Ovary (tissue), 9 donors: ENCODE results near the gene LENG9. TPM values are rescaled to one million over a fixed set of nuclear protein-coding genes. Genes with fewer than 3 reads are reported as not detected.

ENCODE experiments used
- DNase-seq, 5 donors: peaks; one replicate each; pipeline ENCODE4 v3.0.0-alpha.2; 2019 to 2020
- H3K27ac ChIP-seq, 2 donors: fragments of 200-600 bp; one replicate each; pipeline versions ENCODE4 v1.5.1 to v1.8.0; 2019 to 2022
- H3K27me3 ChIP-seq: fragments of 200-600 bp; one replicate; pipeline ENCODE4 v1.8.0; 2022
- H3K36me3 ChIP-seq: fragments of 200-600 bp; sonication (generic); one replicate; pipeline ENCODE4 v1.5.1; 2019
- H3K4me1 ChIP-seq: one replicate; pipeline ENCODE4 v1.8.1; 2013; ENCODE audit warnings: mild to moderate bottlenecking, moderate library complexity; ENCODE audit not compliant: insufficient read depth
- H3K4me3 ChIP-seq: fragments of 200-600 bp; sonication (generic); one replicate; pipeline ENCODE4 v1.5.1; 2017
- H3K9me3 ChIP-seq, 2 donors: fragments of 200-600 bp in 1 of 2; sonication (generic) in 1 of 2; one replicate each; pipeline versions ENCODE4 v1.5.1 to v1.8.1; 2013 to 2019; ENCODE audit warnings: mild to moderate bottlenecking in 1 of 2, moderate library complexity in 1 of 2
- CTCF ChIP-seq, 3 donors: fragments of 450-650 bp in 2 of 3; fragments of 200-600 bp in 1 of 3; IDR thresholded peaks; one replicate each; pipeline versions ENCODE4 v1.5.1 to v1.8.0; 2016 to 2022; ENCODE audit warnings: antibody characterized with exemption in 3 of 3, mild to moderate bottlenecking in 1 of 3
- EP300 ChIP-seq: sonication (generic); formaldehyde crosslinking; IDR thresholded peaks from one replicate; pipeline ENCODE4 v1.6.1; 2017; ENCODE audit warnings: antibody characterized with exemption
- POLR2A ChIP-seq: fragments of 450-650 bp; IDR thresholded peaks from one replicate; pipeline ENCODE4 v1.6.1; 2017; ENCODE audit warnings: antibody characterized with exemption, mild to moderate bottlenecking, moderate library complexity
- WGBS, 3 donors: extraction: QIAGEN DNeasy Blood & Tissue Kit in 1 of 3; methylation state at CpG; one replicate each; pipeline versions ENCODE4 v1.1.5 to v1.1.7; 2013 to 2017; 5-methylcytosine and 5-hydroxymethylcytosine counted together
- intact Hi-C, 4 donors: fragments of 100-400 bp; cut with DNase I; formaldehyde crosslinking; loops; one replicate each; pipeline versions ENCODE4 v1.11.0 to v1.15.1; 2022 to 2023
- polyA plus RNA-seq, 2 donors: library from polyadenylated mRNA; stranded (reverse); fragments of 200-250 nt in 1 of 2; fragments of 350-450 nt in 1 of 2; fragmentation: Illumina TruSeq in 1 of 2; extraction: RNeasy Lipid Tissue Mini Kit (QIAGEN cat#74804) in 1 of 2; gene quantifications; one replicate each; pipeline ENCODE4 v1.2.3, GENCODE V29; 2013 to 2014
- small RNA-seq: library from RNA; depleted of rRNA; stranded (forward); fragments of <200 nt; gene quantifications from one replicate; pipeline ENCODE3, GENCODE V24; 2016
- total RNA-seq, 7 donors: library from RNA; depleted of rRNA in 2 of 7; stranded (reverse); fragments of >200 nt in 2 of 7; fragmentation: NEBNext Ultra II Directional in 3 of 7; extraction: Animal tissue kit (Norgen Biotek cat#: 25700) in 3 of 7; gene quantifications; one replicate each; pipeline versions ENCODE4 v1.1.0 to v1.2.4, GENCODE V29; 2016 to 2023
- donor health status: DM: no; HTN: no; CAD: no; lungs with moderate emphysema.
- donor health status: DM: no; HTN: no; CAD: no.
- donor health status: Bipolar disorder and iron deficiency.
- donor health status: DM: yes; HTN: yes; CAD: no.
- donor health status: DM: no; HTN: no; CAD: no.
- donor health status: DM: yes; HTN: yes; CAD: no.

LENG9 gene
- total and polyA plus RNA-seq, 9 donors, result 0.70 to 8.3 (median 4.1) TPM

- DNase-seq, result no peak
Observed at GRCh38 chr19:54414156-54414555, 49.4 kb downstream of the LENG9 start.

DNA sequence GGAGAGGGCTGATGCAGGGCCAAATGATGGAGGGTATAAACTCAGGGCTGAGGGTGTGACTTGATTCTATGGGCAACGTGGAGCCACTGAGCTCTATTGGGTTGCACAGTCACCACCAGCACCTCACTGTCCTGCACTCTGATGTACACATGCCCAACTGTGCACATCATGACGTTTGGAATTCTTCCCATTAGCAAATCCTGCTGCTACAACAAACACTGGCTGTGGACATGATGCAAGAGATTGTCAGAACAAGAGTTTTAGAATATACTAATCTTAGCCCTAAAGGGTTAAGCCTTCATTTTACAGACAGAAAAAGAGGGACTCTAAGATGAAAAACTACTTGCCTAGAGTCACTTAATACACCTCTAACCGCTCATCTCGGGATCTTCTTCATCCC, 50.7 kb downstream of the LENG9 start:
- intact Hi-C loops, result no loop called here
- Histone ChIP-seq H3K27ac (no peak overlapping the region), H3K4me1 (no peaks in the 10 kb centered on the region), H3K36me3 (no peaks in the 10 kb centered on the region), H3K27me3 (no peaks in the 10 kb centered on the region), H3K4me3 (no peak overlapping the region), H3K9me3 (no peaks in the 10 kb centered on the region)
- 66 to 72% (median 71%) methylated on average over 4 of the region's 4 CpGs for WGBS, 3 donors
- no peak for TF ChIP-seq CTCF (IDR thresholded peaks at IDR 0.05)
- TF ChIP-seq EP300, result no peak
- no peak for TF ChIP-seq POLR2A
- no peak for DNase-seq

More at GRCh38 chr19:54414156-54414555, 49.4 kb downstream of the LENG9 start:
- WGBS, 3 donors, result 88 to 93% (median 92%) methylated on average over 4 of the region's 4 CpGs
- no peaks in the 10 kb centered on the region for H3K36me3 ChIP-seq
- intact Hi-C loops, result no loop called here
- H3K27me3 ChIP-seq, result no peaks in the 10 kb centered on the region
- H3K4me3 ChIP-seq, result no peak overlapping the region
- no peak overlapping the region for H3K27ac ChIP-seq
- TF ChIP-seq CTCF (IDR thresholded peaks at IDR 0.05) (no peak), EP300 (no peak), POLR2A (no peak)
- H3K9me3 ChIP-seq, result no peaks in the 10 kb centered on the region
- no peaks in the 10 kb centered on the region for H3K4me1 ChIP-seq

Small RNA genes lying within 50 kb of the gene (small RNA-seq; reads per million reads assigned to genes)
- gene AC245884.3, result not detected

Other genes with a start within 250 kb of the LENG9 start
- 1 to 10 TPM in 6 of 7 donors, under 1 TPM in 1; 0.31 to 5.5 (median 2.5) TPM for gene LILRB3, start 240.8 kb downstream of the LENG9 start, total RNA-seq
- 1 to 10 TPM; 1.7 to 4.9 TPM for gene LILRB3, start 240.8 kb downstream of the LENG9 start, polyA plus RNA-seq
- 1 to 10 TPM in 6 of 7 donors, under 1 TPM in 1; 0.69 to 2.7 (median 1.2) TPM for gene LILRA6, start 221.0 kb downstream of the LENG9 start, total RNA-seq
- gene LILRA6, start 221.0 kb downstream of the LENG9 start, polyA plus RNA-seq, result 1 to 10 TPM in 1 of 2 donors, under 1 TPM in 1; 0.61 to 1.7 TPM
- 1 to 10 TPM; 2.0 to 9.1 (median 3.1) TPM for gene LILRB5, start 206.5 kb downstream of the LENG9 start, total RNA-seq
- 10 to 100 TPM in 1 of 2 donors, 1 to 10 TPM in 1; 1.8 to 10.6 TPM for gene LILRB5, start 206.5 kb downstream of the LENG9 start, polyA plus RNA-seq
- 10 to 100 TPM in 1 of 7 donors, 1 to 10 TPM in 5, under 1 TPM in 1; 0.24 to 15.1 (median 2.1) TPM for gene LILRB2, start 182.7 kb downstream of the LENG9 start, total RNA-seq
- gene LILRB2, start 182.7 kb downstream of the LENG9 start, polyA plus RNA-seq, result 1 to 10 TPM; 1.3 to 2.6 TPM
- 1 to 10 TPM in 2 of 7 donors, under 1 TPM in 4, not detected in 1; 0.33 to 4.6 (median 0.62) TPM for gene LILRA5, start 150.6 kb downstream of the LENG9 start, total RNA-seq
- 1 to 10 TPM in 1 of 2 donors, under 1 TPM in 1; 0.91 to 1.0 TPM for gene LILRA5, start 150.6 kb downstream of the LENG9 start, polyA plus RNA-seq
- gene LILRA4, start 124.6 kb downstream of the LENG9 start, total RNA-seq, result under 1 TPM in 2 of 7 donors, not detected in 5; 0.17 to 0.67 TPM
- gene LILRA4, start 124.6 kb downstream of the LENG9 start, polyA plus RNA-seq, result under 1 TPM in 1 of 2 donors, not detected in 1; 0.33 TPM
- 10 to 100 TPM in 2 of 7 donors, 1 to 10 TPM in 5; 4.7 to 22.2 (median 6.9) TPM for gene LAIR1, start 98.8 kb downstream of the LENG9 start, total RNA-seq
- gene LAIR1, start 98.8 kb downstream of the LENG9 start, polyA plus RNA-seq, result 10 to 100 TPM in 1 of 2 donors, 1 to 10 TPM in 1; 4.9 to 21.2 TPM
- gene TTYH1, start 48.3 kb downstream of the LENG9 start, total RNA-seq, result 10 to 100 TPM in 1 of 7 donors, 1 to 10 TPM in 5, under 1 TPM in 1; 0.95 to 34.2 (median 7.5) TPM
- gene TTYH1, start 48.3 kb downstream of the LENG9 start, polyA plus RNA-seq, result 1 to 10 TPM in 1 of 2 donors, under 1 TPM in 1; 0.25 to 1.3 TPM
- gene LENG8, start 14.6 kb downstream of the LENG9 start, total RNA-seq, result 100 to 1,000 TPM; 105 to 207 (median 156) TPM
- 100 to 1,000 TPM in 1 of 2 donors, 10 to 100 TPM in 1; 29.9 to 122 TPM for gene LENG8, start 14.6 kb downstream of the LENG9 start, polyA plus RNA-seq
- 10 to 100 TPM in 6 of 7 donors, 1 to 10 TPM in 1; 7.8 to 31.0 (median 18.8) TPM for gene CDC42EP5, start 9.5 kb upstream of the LENG9 start, total RNA-seq
- 10 to 100 TPM in 1 of 2 donors, under 1 TPM in 1; 0.55 to 13.2 TPM for gene CDC42EP5, start 9.5 kb upstream of the LENG9 start, polyA plus RNA-seq
- not detected for gene LAIR2, start 39.1 kb upstream of the LENG9 start, total RNA-seq
- not detected for gene LAIR2, start 39.1 kb upstream of the LENG9 start, polyA plus RNA-seq
- 1 to 10 TPM in 4 of 7 donors, under 1 TPM in 3; 0.60 to 5.5 (median 1.4) TPM for gene LILRA2, start 110.0 kb upstream of the LENG9 start, total RNA-seq
- gene LILRA2, start 110.0 kb upstream of the LENG9 start, polyA plus RNA-seq, result 1 to 10 TPM in 1 of 2 donors, under 1 TPM in 1; 0.56 to 3.7 TPM
- 1 to 10 TPM in 1 of 7 donors, under 1 TPM in 6; 0.23 to 3.1 (median 0.36) TPM for gene LILRA1, start 129.9 kb upstream of the LENG9 start, total RNA-seq
- 1 to 10 TPM in 1 of 2 donors, under 1 TPM in 1; 0.15 to 1.7 TPM for gene LILRA1, start 129.9 kb upstream of the LENG9 start, polyA plus RNA-seq
- 10 to 100 TPM in 1 of 7 donors, 1 to 10 TPM in 3, under 1 TPM in 3; 0.60 to 12.1 (median 1.6) TPM for gene LILRB1, start 166.7 kb upstream of the LENG9 start, total RNA-seq
- gene LILRB1, start 166.7 kb upstream of the LENG9 start, polyA plus RNA-seq, result 1 to 10 TPM in 1 of 2 donors, under 1 TPM in 1; 0.63 to 1.9 TPM
- 1 to 10 TPM in 4 of 7 donors, under 1 TPM in 2, not detected in 1; 0.48 to 4.9 (median 1.0) TPM for gene LILRB4, start 199.2 kb upstream of the LENG9 start, total RNA-seq
- 1 to 10 TPM in 1 of 2 donors, under 1 TPM in 1; 0.82 to 6.9 TPM for gene LILRB4, start 199.2 kb upstream of the LENG9 start, polyA plus RNA-seq